ENCODE results near the gene APBB2. TPM values are rescaled to one million over a fixed set of nuclear protein-coding genes. Genes with fewer than 3 reads are reported as not detected.

The APBB2 gene
- total RNA-seq, 2 experiments from 2014 or later, result 0.22 TPM; not detected in 1

DNA sequence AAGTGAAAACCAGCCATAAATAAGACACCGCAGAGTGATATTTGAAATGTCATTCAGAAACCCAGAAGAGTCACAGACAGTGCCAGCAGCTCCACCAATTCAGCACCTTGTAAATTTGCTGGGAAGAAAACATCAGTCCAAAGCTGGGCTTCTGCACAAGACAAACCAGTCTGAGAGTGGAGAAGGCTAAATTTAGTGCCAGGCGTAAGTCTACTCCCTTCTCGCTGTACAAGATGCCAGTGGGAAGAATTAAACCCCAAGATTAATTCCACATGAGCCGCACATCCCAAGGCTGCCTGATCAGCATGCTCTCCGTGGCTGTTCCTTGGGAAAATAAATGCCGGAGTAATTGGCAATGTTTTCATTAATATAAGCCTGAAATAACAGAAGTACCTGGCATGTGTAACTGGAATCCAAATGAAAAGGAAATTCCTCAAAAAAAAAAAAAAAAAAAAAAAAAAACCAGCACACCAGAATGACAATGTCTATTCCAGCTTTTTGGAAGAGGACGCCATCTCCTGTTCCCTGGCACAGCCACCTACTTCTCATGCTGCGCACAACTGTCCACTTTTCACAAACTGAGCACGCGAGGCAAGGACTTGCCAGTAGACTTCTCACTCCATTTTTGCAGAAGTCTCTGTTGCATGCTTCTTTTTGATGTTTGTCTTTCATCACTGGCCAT, 369.0 kb downstream of the APBB2 start:
- Histone ChIP-seq H3K4me1 (ENCODE audit: insufficient read depth, low read length) (no peaks in the 10 kb centered on the region), H3K4me3 (ENCODE audit: low read length) (no peak overlapping the region), H3K27me3 (ENCODE audit: control insufficient read depth in 1 of 2, insufficient read depth in 2 of 2, low read length in 2 of 2) (no peaks in the 10 kb centered on the region), H3K27ac (ENCODE audit: low read depth in 1 of 2, low read length in 2 of 2) (no peak overlapping the region), H3K9me3 (ENCODE audit: control insufficient read depth in 1 of 2, insufficient read depth in 1 of 2, low read length in 2 of 2) (no peaks in the 10 kb centered on the region), H3K36me3 (ENCODE audit: insufficient read depth, low read length) (no peaks in the 10 kb centered on the region)
- ATAC-seq (ENCODE audit: poor library complexity) (no peak), DNase-seq (no peak)
- H3K27ac Mint-ChIP-seq, result no peak overlapping the region
- H3K9me3 Mint-ChIP-seq, result no peaks in the 10 kb centered on the region
- no peak overlapping the region for H3K4me3 Mint-ChIP-seq
- POLR2A ChIA-PET, result no interaction called here
- no peaks in the 10 kb centered on the region for H3K36me3 Mint-ChIP-seq (ENCODE audit: low read depth)
- CTCF ChIA-PET, result no interaction called here
- peaks cover 18% of the 10 kb centered on the region for H3K27me3 Mint-ChIP-seq
- no peaks in the 10 kb centered on the region for H3K4me1 Mint-ChIP-seq (ENCODE audit: low read depth)
- intact Hi-C loops (cut with DNase I, micrococcal nuclease), result loop anchor here in 1 of 2 experiments (10.0 kb wide), 1 partner anchor 1150 kb away; the partner anchor contains the start of gene UBE2K
- TF ChIP-seq, protein P1, sequence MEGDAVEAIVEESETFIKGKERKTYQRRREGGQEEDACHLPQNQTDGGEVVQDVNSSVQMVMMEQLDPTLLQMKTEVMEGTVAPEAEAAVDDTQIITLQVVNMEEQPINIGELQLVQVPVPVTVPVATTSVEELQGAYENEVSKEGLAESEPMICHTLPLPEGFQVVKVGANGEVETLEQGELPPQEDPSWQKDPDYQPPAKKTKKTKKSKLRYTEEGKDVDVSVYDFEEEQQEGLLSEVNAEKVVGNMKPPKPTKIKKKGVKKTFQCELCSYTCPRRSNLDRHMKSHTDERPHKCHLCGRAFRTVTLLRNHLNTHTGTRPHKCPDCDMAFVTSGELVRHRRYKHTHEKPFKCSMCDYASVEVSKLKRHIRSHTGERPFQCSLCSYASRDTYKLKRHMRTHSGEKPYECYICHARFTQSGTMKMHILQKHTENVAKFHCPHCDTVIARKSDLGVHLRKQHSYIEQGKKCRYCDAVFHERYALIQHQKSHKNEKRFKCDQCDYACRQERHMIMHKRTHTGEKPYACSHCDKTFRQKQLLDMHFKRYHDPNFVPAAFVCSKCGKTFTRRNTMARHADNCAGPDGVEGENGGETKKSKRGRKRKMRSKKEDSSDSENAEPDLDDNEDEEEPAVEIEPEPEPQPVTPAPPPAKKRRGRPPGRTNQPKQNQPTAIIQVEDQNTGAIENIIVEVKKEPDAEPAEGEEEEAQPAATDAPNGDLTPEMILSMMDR (IDR thresholded peaks at IDR 0.05), result no peak

DNA sequence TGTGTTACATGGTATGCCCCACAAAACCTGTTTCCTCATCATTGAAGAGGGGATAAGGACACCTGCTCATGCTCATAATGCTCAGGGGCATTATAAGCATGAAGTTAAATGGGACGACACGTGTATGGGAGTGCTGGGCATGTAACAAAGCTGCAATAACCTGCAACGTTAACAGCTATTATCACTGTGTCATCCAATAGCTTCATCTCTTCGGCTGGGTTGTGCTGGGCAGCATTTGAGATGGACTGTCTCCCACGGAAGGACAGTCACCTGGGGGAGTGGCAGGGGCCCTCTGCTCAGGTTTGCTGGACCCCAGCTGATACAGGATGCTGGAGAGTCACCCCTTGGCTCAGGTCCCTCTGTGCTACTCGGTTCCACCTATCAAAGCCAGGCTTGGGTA, 370.1 kb downstream of the APBB2 start:
- Histone ChIP-seq H3K9me3 (ENCODE audit: control insufficient read depth in 1 of 2, insufficient read depth in 1 of 2, low read length in 2 of 2) (no peaks in the 10 kb centered on the region), H3K4me3 (ENCODE audit: low read length) (no peak overlapping the region), H3K36me3 (ENCODE audit: insufficient read depth, low read length) (no peaks in the 10 kb centered on the region), H3K27ac (ENCODE audit: low read depth in 1 of 2, low read length in 2 of 2) (no peak overlapping the region), H3K27me3 (ENCODE audit: control insufficient read depth in 1 of 2, insufficient read depth in 2 of 2, low read length in 2 of 2) (no peaks in the 10 kb centered on the region), H3K4me1 (ENCODE audit: insufficient read depth, low read length) (no peaks in the 10 kb centered on the region)
- no peak for DNase-seq
- no peak for ATAC-seq (ENCODE audit: poor library complexity)
- no peaks in the 10 kb centered on the region for H3K9me3 Mint-ChIP-seq
- no peaks in the 10 kb centered on the region for H3K36me3 Mint-ChIP-seq (ENCODE audit: low read depth)
- H3K4me1 Mint-ChIP-seq (ENCODE audit: low read depth), result no peaks in the 10 kb centered on the region
- TF ChIP-seq, protein P1 (IDR thresholded peaks at IDR 0.05), result no peak
- ChIA-PET CTCF (no interaction called here), POLR2A (no interaction called here)
- H3K27me3 Mint-ChIP-seq, result peaks cover 12% of the 10 kb centered on the region
- intact Hi-C loops (cut with DNase I, micrococcal nuclease), result loop anchor here (5.0 to 10.0 kb wide), 2 partner anchors 107 to 1149 kb away; partner anchors contain the start of gene UBE2K (in 1 of the 2)
- no peak overlapping the region for H3K4me3 Mint-ChIP-seq
- H3K27ac Mint-ChIP-seq, result no peak overlapping the region

- no peaks in the 10 kb centered on the region for H3K4me1 ChIP-seq (ENCODE audit: insufficient read depth, low read length)
- DNase-seq (peak in 5 of 14 experiments; percentile 5 to 40 (median 25)), ATAC-seq (ENCODE audit: poor library complexity) (no peak)
- H3K4me1 Mint-ChIP-seq (ENCODE audit: low read depth), result no peaks in the 10 kb centered on the region
- no peaks in the 10 kb centered on the region for H3K9me3 ChIP-seq (ENCODE audit: control insufficient read depth in 1 of 2, insufficient read depth in 1 of 2, low read length in 2 of 2)
- H3K36me3 ChIP-seq (ENCODE audit: insufficient read depth, low read length), result no peaks in the 10 kb centered on the region
- H3K27ac Mint-ChIP-seq, result no peak overlapping the region
- no peaks in the 10 kb centered on the region for H3K9me3 Mint-ChIP-seq
- ChIA-PET POLR2A (no interaction called here), CTCF (no interaction called here)
- no peaks in the 10 kb centered on the region for H3K36me3 Mint-ChIP-seq (ENCODE audit: low read depth)
- no peak overlapping the region for H3K4me3 ChIP-seq (ENCODE audit: low read length)
- no peaks in the 10 kb centered on the region for H3K27me3 ChIP-seq (ENCODE audit: control insufficient read depth in 1 of 2, insufficient read depth in 2 of 2, low read length in 2 of 2)
- TF ChIP-seq, protein P1 (IDR thresholded peaks at IDR 0.05), result no peak
- H3K4me3 Mint-ChIP-seq, result no peak overlapping the region
- intact Hi-C loops (cut with DNase I, micrococcal nuclease), result loop anchor here (5.0 to 10.0 kb wide), 2 partner anchors 106 to 1149 kb away; partner anchors contain the start of gene UBE2K (in 1 of the 2)
- H3K27me3 Mint-ChIP-seq, result peaks cover 6% of the 10 kb centered on the region
- H3K27ac ChIP-seq (ENCODE audit: low read depth in 1 of 2, low read length in 2 of 2), result no peak overlapping the region
Observed at GRCh38 chr4:40843696-40844095, 370.6 kb downstream of the APBB2 start.
